NB4 (cell line): ENCODE measurements around the gene SRBD1.

Experiments
- DNase-seq: peaks from one replicate; pipeline ENCODE4 v3.0.0; 2010; ENCODE audit warnings: low read depth
- H3K4me3 ChIP-seq: one replicate; pipeline ENCODE4 v1.5.1; 2011; ENCODE audit warnings: mild to moderate bottlenecking, low read depth, low read length, moderate library complexity
- CTCF ChIP-seq: IDR thresholded peaks from one replicate; pipeline ENCODE4 v1.5.1; 2012; ENCODE audit warnings: low read depth, low read length
- MYC ChIP-seq: IDR thresholded peaks from 2 replicates; pipeline ENCODE4 v1.6.1; 2011; ENCODE audit warnings: low read depth, low read length
- POLR2A ChIP-seq: IDR thresholded peaks from 2 replicates; pipeline ENCODE4 v1.6.1; 2011; ENCODE audit warnings: mild to moderate bottlenecking; ENCODE audit not compliant: insufficient read length; ENCODE audit errors: extremely low read depth
- TF ChIP-seq, protein P1 (sequence below): IDR thresholded peaks from 2 replicates; pipeline ENCODE4 v1.6.1; 2011; ENCODE audit warnings: low read depth, low read length

The SRBD1 gene

DNA sequence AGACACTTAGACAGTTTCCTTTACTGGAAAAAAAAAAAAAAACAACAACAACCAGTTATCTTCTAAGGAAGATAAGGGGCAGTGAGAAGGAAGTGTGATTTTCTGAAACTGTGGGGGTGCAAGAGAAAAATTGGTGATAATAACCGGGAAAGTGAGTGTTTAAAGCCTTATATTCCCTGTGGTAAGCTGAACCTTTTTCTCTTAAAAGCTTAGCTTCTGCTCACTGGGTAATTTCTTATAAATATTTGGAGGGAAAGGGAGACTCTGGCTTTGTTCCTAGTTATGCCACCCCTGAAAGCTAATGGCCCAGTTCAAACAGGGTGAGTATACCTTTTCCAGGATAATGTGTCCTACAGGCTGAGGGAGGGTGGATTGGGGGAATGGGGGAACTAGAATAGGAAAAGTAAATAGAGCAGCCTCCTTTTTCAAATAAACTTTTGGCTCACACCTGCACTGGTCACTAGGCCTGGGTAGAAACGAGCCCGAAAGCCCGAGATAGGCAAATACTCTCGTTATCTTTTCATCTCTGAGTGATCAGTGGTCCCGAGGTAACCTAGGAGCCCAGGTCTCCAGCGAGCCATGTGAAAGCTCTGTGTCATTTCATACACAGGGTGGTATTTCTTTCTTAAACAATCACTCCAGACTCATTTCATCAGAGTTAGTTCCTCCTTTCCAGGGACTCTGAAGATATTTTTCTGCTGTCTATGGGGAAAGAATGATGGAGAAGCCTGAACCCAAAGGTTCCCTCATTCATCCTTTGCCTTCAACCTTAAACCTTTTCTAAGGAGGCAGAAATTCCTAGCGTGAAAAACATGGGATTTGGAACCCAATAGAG, 15.5 kb upstream of the SRBD1 start:
- H3K4me3 ChIP-seq, result no peak overlapping the region
- DNase-seq, result no peak
- TF ChIP-seq, protein P1, sequence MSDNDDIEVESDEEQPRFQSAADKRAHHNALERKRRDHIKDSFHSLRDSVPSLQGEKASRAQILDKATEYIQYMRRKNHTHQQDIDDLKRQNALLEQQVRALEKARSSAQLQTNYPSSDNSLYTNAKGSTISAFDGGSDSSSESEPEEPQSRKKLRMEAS, result no peak
- TF ChIP-seq MYC (no peak), POLR2A (no peak), CTCF (no peak)

DNA sequence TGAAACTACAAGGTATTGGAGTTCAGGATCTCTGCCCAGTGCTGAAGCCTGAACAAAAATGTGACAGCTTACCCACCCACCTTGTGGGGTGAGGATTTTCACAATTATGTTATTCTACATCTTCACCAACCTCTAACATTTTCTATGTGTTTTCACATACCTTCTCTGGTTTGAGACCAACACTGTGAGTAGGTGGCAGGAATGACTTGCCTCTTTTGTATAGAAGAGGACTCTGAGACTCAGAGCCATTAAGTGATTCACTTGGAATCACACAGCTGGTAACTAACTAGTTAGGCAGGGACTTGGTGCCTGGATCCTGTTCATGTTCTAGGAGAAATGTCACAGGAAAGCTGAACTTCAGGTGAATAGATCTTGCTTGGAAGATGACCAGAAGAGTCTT, 14.8 kb upstream of the SRBD1 start:
- DNase-seq, result no peak
- H3K4me3 ChIP-seq, result no peak overlapping the region
- no peak for TF ChIP-seq MYC
- no peak for TF ChIP-seq CTCF
- TF ChIP-seq, protein P1, result no peak
- TF ChIP-seq POLR2A, result no peak

DNA sequence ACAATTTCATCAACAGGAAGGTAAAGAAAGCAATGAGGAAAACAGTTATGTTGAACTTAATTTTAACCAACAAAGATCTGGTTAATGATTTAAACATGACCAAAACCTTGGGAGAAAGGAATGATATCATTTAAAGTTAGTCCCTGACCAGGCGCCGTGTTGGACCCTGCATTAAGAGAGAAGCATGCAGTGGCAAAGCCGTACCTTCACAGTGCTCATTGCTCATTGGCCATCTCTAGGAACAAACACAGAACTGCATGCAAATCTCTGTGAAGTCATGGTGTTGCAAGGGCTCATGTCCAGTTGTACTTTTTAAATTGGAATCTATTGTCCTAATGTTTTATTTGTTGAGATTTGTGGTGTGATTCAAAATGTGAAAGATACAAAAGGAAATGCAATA, 12.0 kb upstream of the SRBD1 start:
- no peak for DNase-seq
- H3K4me3 ChIP-seq, result no peak overlapping the region
- TF ChIP-seq MYC, result no peak
- no peak for TF ChIP-seq POLR2A
- TF ChIP-seq, protein P1, result no peak
- TF ChIP-seq CTCF, result no peak

- H3K4me3 ChIP-seq, result no peak overlapping the region
- TF ChIP-seq CTCF, result no peak
- TF ChIP-seq POLR2A, result no peak
- TF ChIP-seq MYC, result no peak
- TF ChIP-seq, protein P1, result no peak
- DNase-seq, result no peak
Measured at GRCh38 chr2:45622336-45623075, 11.4 kb upstream of the SRBD1 start.

DNA sequence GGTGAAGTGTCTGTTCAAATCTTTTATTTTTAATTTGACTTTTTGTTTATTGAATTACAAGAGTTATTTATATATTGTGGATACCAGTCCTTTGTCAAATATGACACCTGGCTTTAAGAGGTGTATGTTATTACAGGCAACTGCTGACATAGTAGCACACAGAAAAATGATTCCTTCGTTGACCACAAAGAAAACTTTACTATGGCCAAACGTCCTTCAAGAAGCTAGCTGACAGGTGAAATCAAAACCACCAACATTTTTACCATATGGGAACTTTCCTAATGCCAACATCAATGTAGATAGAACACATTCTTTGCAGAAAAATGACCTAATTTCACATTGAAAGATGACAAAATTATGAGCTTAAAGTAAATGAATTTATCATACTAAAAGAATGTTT, 6.4 kb upstream of the SRBD1 start:
- TF ChIP-seq MYC (no peak), CTCF (no peak)
- no peak overlapping the region for H3K4me3 ChIP-seq
- DNase-seq, result no peak
